Transverse colon (tissue), 4 donors: Measurements from ENCODE around the gene MYCBP2. TPM values are rescaled to one million over a fixed set of nuclear protein-coding genes. Genes with fewer than 3 reads are reported as not detected.

ENCODE experiments used
- DNase-seq: peaks from one replicate; pipeline ENCODE4 v3.0.0-alpha.2; 2019
- H3K27ac ChIP-seq, 4 donors: fragments of 200-600 bp; sonication (generic); 2 replicates each; pipeline ENCODE4 v1.5.1; 2016 to 2018; ENCODE audit warnings: inconsistent platforms in 4 of 4
- H3K27me3 ChIP-seq: fragments of 200-600 bp; sonication (generic); 2 replicates; pipeline ENCODE4 v1.5.1; 2017; ENCODE audit warnings: inconsistent platforms
- H3K36me3 ChIP-seq, 4 donors: fragments of 200-600 bp; sonication (generic); 2 replicates each; pipeline ENCODE4 v1.5.1; 2017 to 2019; ENCODE audit warnings: inconsistent platforms in 4 of 4
- H3K4me1 ChIP-seq, 4 donors: fragments of 200-600 bp; sonication (generic); 2 replicates each; pipeline ENCODE4 v1.5.1; 2017 to 2020; ENCODE audit warnings: inconsistent platforms in 4 of 4
- H3K4me3 ChIP-seq, 4 donors: fragments of 200-600 bp; sonication (generic); 1 replicate in 1 of 4; 2 replicates in 3 of 4; pipeline versions ENCODE4 v1.5.1 to v1.6.1; 2017 to 2019; ENCODE audit warnings: inconsistent platforms in 4 of 4
- H3K9me3 ChIP-seq, 2 donors: fragments of 200-600 bp; sonication (generic); 2 replicates each; pipeline ENCODE4 v1.5.1; 2017 to 2019; ENCODE audit warnings: inconsistent platforms in 2 of 2
- EP300 ChIP-seq: sonication (generic); formaldehyde crosslinking; IDR thresholded peaks from one replicate; pipeline ENCODE4 v1.6.1; 2017; ENCODE audit warnings: antibody characterized with exemption, low read depth
- POLR2A ChIP-seq: fragments of 450-650 bp; IDR thresholded peaks from one replicate; pipeline ENCODE4 v1.6.1; 2016; ENCODE audit warnings: antibody characterized with exemption, mild to moderate bottlenecking, moderate library complexity
- POLR2AphosphoS5 ChIP-seq, 3 donors: sonication (generic); formaldehyde crosslinking; IDR thresholded peaks; one replicate each; pipeline ENCODE4 v1.6.1; 2016; ENCODE audit warnings: antibody characterized with exemption in 3 of 3
- WGBS, 2 donors: methylation state at CpG; one replicate each; pipeline ENCODE4 v1.1.5; 2018; ENCODE audit warnings: low coverage in 1 of 2; 5-methylcytosine and 5-hydroxymethylcytosine counted together
- in situ Hi-C, 4 donors: fragments of 200-750 bp; cut with MboI; loops; one replicate each; pipeline versions ENCODE4 v1.15.0 to v1.15.1; 2017; ENCODE audit warnings: low sequenced_read_pairs in 3 of 4, low pct_ligation_motif_present in 1 of 4, low pct_unique_long_range_greater_than_20kb in 1 of 4
- intact Hi-C: fragments of 100-400 bp; cut with DNase I; formaldehyde crosslinking; loops from one replicate; pipeline ENCODE4 v1.15.1; 2023; ENCODE audit warnings: low total_unique reads
- total RNA-seq, 4 donors: library from RNA; depleted of rRNA; stranded (reverse); fragments of >200 nt; gene quantifications; one replicate each; pipeline ENCODE4 v1.1.0, GENCODE V29; 2016
- TF ChIP-seq, protein P1 (sequence below), 5 experiments: fragments of 200-600 bp in 3 of 5; fragments of 450-650 bp in 2 of 5; sonication (generic) in 3 of 5; IDR thresholded peaks; 1 replicate in 2 of 5; 2 replicates in 3 of 5; pipeline ENCODE4 v1.5.1; 2016 to 2017; ENCODE audit warnings: antibody characterized with exemption in 5 of 5, inconsistent platforms in 3 of 5, mild to moderate bottlenecking in 2 of 5, moderate library complexity in 1 of 5

MYCBP2 gene
- total RNA-seq, 4 donors from 2014 or later = 41.0 to 95.0 (median 48.3) TPM

DNA sequence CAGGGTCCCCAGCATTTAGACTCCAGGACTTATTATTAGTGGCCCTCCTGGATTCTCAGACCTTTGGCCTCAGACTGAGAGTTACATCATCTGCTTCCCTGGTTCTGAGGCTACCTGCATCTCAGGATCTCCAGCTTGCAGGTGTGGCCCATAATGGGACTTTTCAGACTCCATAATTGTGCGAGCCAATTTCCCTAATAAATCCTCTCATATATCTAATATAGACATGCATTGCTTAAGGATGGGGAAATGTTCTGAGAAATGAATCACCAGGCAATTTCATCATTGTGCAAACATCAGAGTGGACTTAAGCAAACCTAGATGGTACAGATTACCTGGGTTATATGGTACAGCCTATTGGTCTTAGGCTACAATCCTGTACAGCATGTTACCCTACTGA is 183.5 kb downstream of the MYCBP2 start:
- in situ Hi-C loops = no loop called here

DNA sequence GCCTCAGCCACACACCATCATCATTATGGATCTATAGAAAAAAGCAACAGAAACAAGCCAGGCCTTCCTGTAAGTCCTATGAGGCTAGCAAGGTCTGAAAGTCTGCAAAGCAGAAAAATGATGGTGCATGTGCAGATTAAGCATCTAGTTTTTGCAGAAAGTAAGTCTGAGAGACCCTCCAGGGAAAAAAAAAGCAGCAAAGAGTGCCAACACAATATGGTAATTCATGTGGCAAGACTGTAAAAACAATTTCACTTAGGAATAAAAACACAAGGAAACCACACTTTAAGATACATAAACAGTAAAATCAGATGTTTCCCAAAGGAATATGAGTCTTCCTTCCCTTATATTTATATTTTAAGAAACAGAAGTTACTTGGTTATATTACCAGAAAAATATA is 187.6 kb downstream of the MYCBP2 start:
- Histone ChIP-seq H3K36me3 (peaks cover 0 to 4% (median 0%) of the 10 kb centered on the region in 4 donors), H3K4me1 (no peaks in the 10 kb centered on the region), H3K27me3 (no peaks in the 10 kb centered on the region), H3K27ac (no peak overlapping the region), H3K4me3 (no peak overlapping the region), H3K9me3 (no peaks in the 10 kb centered on the region)
- in situ Hi-C loops = no loop called here
- no peak for DNase-seq
- TF ChIP-seq POLR2AphosphoS5 (IDR thresholded peaks at IDR 0.05) = no peak
- no peak for TF ChIP-seq EP300
- TF ChIP-seq, protein P1, sequence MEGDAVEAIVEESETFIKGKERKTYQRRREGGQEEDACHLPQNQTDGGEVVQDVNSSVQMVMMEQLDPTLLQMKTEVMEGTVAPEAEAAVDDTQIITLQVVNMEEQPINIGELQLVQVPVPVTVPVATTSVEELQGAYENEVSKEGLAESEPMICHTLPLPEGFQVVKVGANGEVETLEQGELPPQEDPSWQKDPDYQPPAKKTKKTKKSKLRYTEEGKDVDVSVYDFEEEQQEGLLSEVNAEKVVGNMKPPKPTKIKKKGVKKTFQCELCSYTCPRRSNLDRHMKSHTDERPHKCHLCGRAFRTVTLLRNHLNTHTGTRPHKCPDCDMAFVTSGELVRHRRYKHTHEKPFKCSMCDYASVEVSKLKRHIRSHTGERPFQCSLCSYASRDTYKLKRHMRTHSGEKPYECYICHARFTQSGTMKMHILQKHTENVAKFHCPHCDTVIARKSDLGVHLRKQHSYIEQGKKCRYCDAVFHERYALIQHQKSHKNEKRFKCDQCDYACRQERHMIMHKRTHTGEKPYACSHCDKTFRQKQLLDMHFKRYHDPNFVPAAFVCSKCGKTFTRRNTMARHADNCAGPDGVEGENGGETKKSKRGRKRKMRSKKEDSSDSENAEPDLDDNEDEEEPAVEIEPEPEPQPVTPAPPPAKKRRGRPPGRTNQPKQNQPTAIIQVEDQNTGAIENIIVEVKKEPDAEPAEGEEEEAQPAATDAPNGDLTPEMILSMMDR (IDR thresholded peaks at IDR 0.05) = no peak
- TF ChIP-seq POLR2A = no peak
- intact Hi-C loops = no loop called here

More for the DNA sequence above, 183.5 kb downstream of the MYCBP2 start:
- DNase-seq = no peak
- 69 to 71% methylated on average over 1 of the region's 1 CpG for WGBS, 2 donors
- H3K4me1 ChIP-seq = no peaks in the 10 kb centered on the region
- intact Hi-C loops = no loop called here
- H3K27me3 ChIP-seq = no peaks in the 10 kb centered on the region
- no peak overlapping the region for H3K27ac ChIP-seq
- peaks cover 0 to 12% (median 2%) of the 10 kb centered on the region in 4 donors for H3K36me3 ChIP-seq
- no peak overlapping the region for H3K4me3 ChIP-seq
- H3K9me3 ChIP-seq = no peaks in the 10 kb centered on the region
- TF ChIP-seq EP300 = no peak
- TF ChIP-seq, protein P1 (IDR thresholded peaks at IDR 0.05) = no peak
- no peak for TF ChIP-seq POLR2AphosphoS5 (IDR thresholded peaks at IDR 0.05)
- TF ChIP-seq POLR2A = no peak

DNA sequence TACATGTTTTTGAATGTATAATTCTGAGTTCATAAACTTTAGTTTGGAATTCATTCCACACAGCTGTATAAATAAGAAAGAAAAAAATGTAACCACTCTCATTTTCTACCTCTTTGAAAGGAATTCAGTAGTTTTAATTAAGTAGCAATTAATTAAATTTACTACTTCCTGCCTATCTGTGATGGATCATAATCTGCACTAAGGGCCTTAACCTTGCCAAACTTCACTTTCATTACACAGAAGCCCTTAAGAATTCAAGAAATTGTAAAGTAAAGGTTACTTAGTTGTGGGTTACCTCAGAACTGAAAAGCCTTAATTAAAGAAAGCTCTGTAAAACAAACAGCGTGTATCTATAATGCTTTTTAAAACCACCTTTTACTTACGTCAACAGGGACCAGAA is 188.1 kb downstream of the MYCBP2 start:
- intact Hi-C loops (no loop called here), in situ Hi-C loops (no loop called here)
- Histone ChIP-seq H3K4me1 (no peaks in the 10 kb centered on the region), H3K36me3 (no peaks in the 10 kb centered on the region), H3K4me3 (no peak overlapping the region), H3K27me3 (no peaks in the 10 kb centered on the region), H3K27ac (no peak overlapping the region), H3K9me3 (no peaks in the 10 kb centered on the region)
- TF ChIP-seq, protein P1 (IDR thresholded peaks at IDR 0.05) = no peak
- DNase-seq = no peak
- WGBS, 2 donors = 92 to 96% methylated on average over 2 of the region's 2 CpGs

DNA sequence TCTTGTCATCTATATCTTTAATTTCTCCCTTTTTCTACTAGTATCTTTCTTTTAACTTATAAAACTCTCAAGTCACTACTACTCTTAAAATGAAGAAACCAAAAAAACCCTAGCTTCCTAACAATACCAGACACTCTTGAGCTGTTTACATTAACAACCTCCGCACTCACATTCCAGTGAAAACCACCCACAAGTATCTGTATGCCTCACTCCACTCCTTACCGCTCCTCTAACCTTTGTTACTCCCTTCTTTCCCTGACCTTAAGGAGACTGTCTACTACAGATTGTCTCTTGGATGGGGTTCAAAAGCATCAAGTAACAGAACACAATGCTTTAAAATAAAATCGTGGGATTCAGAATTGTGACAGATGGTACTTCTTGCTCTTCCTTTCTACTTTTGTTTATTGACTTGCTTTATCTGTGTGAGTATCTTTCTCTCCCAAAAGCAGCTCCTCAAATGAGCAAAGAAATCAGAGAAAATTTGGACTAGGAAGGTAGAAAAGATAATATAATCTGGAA is 189.9 kb downstream of the MYCBP2 start:
- Histone ChIP-seq H3K36me3 (no peaks in the 10 kb centered on the region), H3K4me1 (no peaks in the 10 kb centered on the region), H3K27ac (no peak overlapping the region), H3K9me3 (no peaks in the 10 kb centered on the region), H3K4me3 (no peak overlapping the region), H3K27me3 (no peaks in the 10 kb centered on the region)
- intact Hi-C loops (no loop called here), in situ Hi-C loops (no loop called here)
- no peak for DNase-seq
- WGBS, 2 donors = 53 to 76% methylated on average over 3 of the region's 3 CpGs
- TF ChIP-seq, protein P1 (IDR thresholded peaks at IDR 0.05) = no peak
- TF ChIP-seq POLR2A = no peak
- TF ChIP-seq POLR2AphosphoS5 (IDR thresholded peaks at IDR 0.05) = no peak
- no peak for TF ChIP-seq EP300
